SK-N-SH (cell line): ENCODE measurements around the gene EFNA3.

Experiments
- CTCF ChIP-seq: fragments of 200-600 bp; sonication (generic); IDR thresholded peaks from 2 replicates; pipeline ENCODE4 v1.6.1; 2017; ENCODE audit warnings: antibody characterized with exemption, mild to moderate bottlenecking, moderate library complexity
- EP300 ChIP-seq, 2 experiments: IDR thresholded peaks; 2 replicates each; pipeline versions ENCODE4 v1.4.0 to v1.6.1; 2012; ENCODE audit warnings: borderline replicate concordance in 1 of 2, low read depth in 1 of 2, low read length in 1 of 2
- POLR2AphosphoS5 ChIP-seq: IDR thresholded peaks from 2 replicates; pipeline ENCODE4 v1.6.1; 2012; ENCODE audit warnings: low read depth, low read length
- RAD21 ChIP-seq: IDR thresholded peaks from 2 replicates; pipeline ENCODE4 v1.6.1; 2012; ENCODE audit warnings: mild to moderate bottlenecking, low read length
- TF ChIP-seq, protein P1 (sequence below): IDR thresholded peaks from 2 replicates; pipeline ENCODE4 v1.4.0; 2012; ENCODE audit warnings: low read depth, borderline replicate concordance

DNA sequence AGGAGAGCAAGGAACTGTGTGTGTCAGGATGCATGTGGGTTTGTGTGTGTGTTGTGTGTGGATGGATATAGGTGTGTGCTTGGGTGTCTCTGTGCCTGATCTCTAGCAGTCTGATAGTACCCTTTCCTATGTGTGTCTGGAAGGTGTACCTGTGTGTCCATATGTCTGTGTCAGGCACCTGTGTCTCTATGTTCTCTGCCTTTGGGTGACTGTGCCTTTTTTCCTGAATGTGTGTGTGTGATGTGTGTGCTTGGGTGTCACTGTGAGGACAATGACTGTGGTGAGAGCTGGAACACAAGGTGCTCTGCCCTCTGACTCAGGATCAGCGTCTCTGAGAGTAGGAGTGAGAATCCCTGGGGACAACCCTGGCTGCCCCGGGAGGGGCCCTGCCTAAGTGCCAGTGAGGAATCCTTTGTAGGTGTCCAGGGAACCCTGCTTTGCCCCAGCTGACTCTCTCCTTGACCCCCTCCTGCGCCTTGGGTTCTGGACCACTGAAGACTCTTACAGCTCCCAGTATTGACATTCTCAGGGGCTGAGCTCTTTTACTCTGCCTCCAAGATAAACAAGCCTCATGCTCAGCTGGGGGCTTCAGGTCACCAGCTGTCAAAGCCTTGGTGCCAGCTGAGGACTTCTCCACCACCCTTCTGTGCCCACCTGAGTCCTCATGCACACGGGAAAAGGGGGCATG, 735 bp upstream of the EFNA3 start:
- TF ChIP-seq, protein P1, sequence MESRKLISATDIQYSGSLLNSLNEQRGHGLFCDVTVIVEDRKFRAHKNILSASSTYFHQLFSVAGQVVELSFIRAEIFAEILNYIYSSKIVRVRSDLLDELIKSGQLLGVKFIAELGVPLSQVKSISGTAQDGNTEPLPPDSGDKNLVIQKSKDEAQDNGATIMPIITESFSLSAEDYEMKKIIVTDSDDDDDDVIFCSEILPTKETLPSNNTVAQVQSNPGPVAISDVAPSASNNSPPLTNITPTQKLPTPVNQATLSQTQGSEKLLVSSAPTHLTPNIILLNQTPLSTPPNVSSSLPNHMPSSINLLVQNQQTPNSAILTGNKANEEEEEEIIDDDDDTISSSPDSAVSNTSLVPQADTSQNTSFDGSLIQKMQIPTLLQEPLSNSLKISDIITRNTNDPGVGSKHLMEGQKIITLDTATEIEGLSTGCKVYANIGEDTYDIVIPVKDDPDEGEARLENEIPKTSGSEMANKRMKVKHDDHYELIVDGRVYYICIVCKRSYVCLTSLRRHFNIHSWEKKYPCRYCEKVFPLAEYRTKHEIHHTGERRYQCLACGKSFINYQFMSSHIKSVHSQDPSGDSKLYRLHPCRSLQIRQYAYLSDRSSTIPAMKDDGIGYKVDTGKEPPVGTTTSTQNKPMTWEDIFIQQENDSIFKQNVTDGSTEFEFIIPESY, result no peak
- TF ChIP-seq CTCF, result no peak
- no peak for TF ChIP-seq POLR2AphosphoS5
- no peak for TF ChIP-seq RAD21
- no peak for TF ChIP-seq EP300 (IDR thresholded peaks at IDR 0.05; ENCODE audit: borderline replicate concordance in 1 of 2, low read depth in 1 of 2, low read length in 1 of 2)
